ENCODE data around the gene MX1.

Gene MX1

DNA sequence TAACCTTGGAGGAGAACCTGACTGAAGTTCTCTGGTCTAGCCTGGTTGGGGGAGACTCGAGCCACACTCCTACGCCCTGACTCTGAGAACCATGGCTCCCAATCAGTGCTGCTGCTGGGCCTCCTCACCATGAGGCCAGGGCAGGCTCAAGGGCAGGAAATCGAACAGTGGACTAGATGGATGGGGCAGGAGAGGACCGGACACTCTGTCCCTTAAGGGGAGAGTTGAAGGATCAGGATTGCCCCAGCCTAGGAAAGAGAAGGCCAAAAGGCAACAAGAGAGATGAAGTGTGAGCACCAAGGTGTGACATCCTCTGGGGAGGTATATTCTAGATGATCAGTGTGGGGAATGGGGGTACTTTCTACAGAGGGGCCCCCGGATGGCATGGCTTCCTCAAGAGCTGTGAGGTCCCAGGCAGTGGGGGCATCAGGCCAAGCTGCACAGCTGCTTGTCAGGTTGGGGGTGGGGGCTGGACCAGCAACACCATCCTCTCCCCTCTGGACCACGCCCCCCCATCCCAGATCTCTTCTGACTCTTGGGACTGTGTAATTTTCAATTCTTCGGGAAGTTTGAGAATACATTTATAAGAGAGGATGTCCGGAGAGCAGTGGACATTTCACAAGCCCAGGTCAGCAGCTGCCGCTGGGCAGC lies 34.0 kb downstream of the MX1 start:
- H3K4me3 ChIP-seq (replicated peaks; ENCODE audit: low read depth, low read length), result no peak overlapping the region
- TF ChIP-seq, protein P1, sequence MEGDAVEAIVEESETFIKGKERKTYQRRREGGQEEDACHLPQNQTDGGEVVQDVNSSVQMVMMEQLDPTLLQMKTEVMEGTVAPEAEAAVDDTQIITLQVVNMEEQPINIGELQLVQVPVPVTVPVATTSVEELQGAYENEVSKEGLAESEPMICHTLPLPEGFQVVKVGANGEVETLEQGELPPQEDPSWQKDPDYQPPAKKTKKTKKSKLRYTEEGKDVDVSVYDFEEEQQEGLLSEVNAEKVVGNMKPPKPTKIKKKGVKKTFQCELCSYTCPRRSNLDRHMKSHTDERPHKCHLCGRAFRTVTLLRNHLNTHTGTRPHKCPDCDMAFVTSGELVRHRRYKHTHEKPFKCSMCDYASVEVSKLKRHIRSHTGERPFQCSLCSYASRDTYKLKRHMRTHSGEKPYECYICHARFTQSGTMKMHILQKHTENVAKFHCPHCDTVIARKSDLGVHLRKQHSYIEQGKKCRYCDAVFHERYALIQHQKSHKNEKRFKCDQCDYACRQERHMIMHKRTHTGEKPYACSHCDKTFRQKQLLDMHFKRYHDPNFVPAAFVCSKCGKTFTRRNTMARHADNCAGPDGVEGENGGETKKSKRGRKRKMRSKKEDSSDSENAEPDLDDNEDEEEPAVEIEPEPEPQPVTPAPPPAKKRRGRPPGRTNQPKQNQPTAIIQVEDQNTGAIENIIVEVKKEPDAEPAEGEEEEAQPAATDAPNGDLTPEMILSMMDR (IDR thresholded peaks at IDR 0.05; ENCODE audit: low read length, missing control alignments), result no peak
- DNase-seq (ENCODE audit: low read depth), result no peak

DNA sequence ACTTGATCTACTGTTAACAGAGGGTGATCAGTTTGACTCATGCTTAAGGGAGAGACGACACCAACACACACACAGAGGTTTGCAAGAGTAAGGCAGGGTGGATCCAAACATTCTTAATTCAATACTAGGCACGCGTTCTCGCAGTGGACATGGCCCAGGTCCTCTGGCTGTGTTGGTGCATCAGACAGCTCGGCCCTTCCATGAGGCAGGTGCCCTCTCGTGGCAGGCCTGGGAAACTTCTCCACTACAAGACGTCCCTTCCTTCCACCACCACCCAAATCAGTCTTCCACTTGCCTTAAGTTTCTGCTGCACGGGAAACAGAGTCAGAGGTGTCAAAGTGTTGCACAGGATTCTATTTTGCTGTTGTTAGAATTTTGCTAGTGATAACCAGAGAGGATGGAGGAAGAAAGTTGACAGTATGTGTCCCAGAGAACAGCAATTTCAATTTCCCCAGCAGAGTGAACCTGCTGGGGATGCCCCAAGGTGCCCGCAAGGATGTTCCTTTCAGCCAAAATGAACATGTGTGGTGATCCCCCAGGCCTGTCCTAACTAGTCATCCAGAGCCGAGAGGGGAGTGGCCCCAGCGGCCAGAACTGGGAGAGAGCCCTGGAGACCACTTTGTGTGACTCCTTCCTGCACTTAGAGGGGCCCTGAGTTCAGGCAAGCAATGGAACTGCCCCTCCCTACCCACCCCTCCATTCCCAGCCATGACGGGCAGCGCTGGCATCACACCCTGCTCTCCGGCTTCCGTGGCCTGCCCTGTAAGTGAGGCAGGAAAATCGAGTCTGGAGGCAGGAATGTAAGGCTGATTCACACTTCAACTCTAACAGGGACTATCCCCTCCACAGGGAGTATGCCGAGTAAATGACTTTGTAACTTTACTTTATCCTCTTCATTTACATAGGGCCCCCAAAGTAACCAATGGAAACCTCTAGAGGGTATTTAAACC lies 34.8 kb downstream of the MX1 start:
- TF ChIP-seq, protein P1 (IDR thresholded peaks at IDR 0.05; ENCODE audit: low read length, missing control alignments), result peak; percentile 96
- H3K4me3 ChIP-seq (replicated peaks; ENCODE audit: low read depth, low read length), result no peak overlapping the region
- peak; percentile 83 for DNase-seq (ENCODE audit: low read depth)

GRCh38 chr21:41465176-41465781 lies 39.2 kb downstream of the MX1 start:
- DNase-seq (ENCODE audit: low read depth), result no peak
- TF ChIP-seq, protein P1 (IDR thresholded peaks at IDR 0.05; ENCODE audit: low read length, missing control alignments), result no peak
- H3K4me3 ChIP-seq (replicated peaks; ENCODE audit: low read depth, low read length), result no peak overlapping the region

DNA sequence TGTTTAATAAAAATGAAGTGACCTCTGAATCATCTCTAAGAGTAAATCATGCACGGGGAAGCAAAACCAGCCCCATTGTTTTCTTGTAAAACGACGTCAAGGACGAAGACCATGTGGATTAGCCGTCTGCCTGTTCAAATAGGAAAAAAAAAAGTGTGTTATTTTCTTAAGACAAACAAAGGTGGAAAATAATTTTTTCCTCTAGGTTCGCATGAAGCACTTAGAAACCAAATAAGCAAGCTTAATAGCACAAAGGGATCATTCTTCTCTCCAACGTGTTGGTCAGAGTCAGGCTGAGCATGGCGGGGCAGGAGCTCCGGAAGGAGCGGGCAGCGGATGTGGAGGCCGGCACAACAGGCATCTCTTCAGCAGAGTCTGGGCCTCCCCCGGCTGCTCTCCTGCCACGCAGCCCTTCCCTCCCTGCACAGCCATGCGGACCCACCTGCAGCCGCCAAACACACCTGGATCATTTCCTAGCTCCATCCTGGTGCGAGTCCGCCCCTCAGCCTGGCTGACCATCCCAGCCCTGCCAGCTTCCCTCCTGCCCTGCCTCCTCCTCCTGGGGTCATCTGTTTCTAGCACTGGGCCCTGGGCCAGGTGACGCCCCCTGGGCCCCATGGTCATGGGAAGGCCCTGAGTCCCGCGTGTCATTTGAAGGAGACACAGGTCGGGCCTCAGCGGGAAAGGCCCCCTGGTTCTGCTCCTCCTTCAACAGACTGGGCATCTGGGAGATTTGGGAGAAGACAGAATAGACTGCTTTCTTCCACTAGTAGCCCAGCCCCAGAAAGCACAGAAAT lies 40.2 kb downstream of the MX1 start:
- TF ChIP-seq, protein P1 (IDR thresholded peaks at IDR 0.05; ENCODE audit: low read length, missing control alignments), result no peak
- H3K4me3 ChIP-seq (replicated peaks; ENCODE audit: low read depth, low read length), result no peak overlapping the region
- no peak for DNase-seq (ENCODE audit: low read depth)

- H3K4me3 ChIP-seq (replicated peaks; ENCODE audit: low read depth, low read length), result no peak overlapping the region
- DNase-seq (ENCODE audit: low read depth), result no peak
- TF ChIP-seq, protein P1 (IDR thresholded peaks at IDR 0.05; ENCODE audit: low read length, missing control alignments), result no peak
Measured at GRCh38 chr21:41470054-41470453, 44.0 kb downstream of the MX1 start.

GRCh38 chr21:41472753-41473548 lies 46.9 kb downstream of the MX1 start:
- H3K4me3 ChIP-seq (replicated peaks; ENCODE audit: low read depth, low read length), result no peak overlapping the region
- TF ChIP-seq, protein P1 (IDR thresholded peaks at IDR 0.05; ENCODE audit: low read length, missing control alignments), result no peak
- no peak for DNase-seq (ENCODE audit: low read depth)
